Keratinocyte (primary cell): ENCODE results near the gene ARRDC4. TPM values are rescaled to one million over a fixed set of nuclear protein-coding genes. Genes with fewer than 3 reads are reported as not detected.

Experiments
- DNase-seq: peaks from one replicate; pipeline ENCODE4 v3.0.0-alpha.2; 2011; ENCODE audit warnings: low read depth, missing footprints, low spot score
- FAIRE-seq: peaks from 2 replicates; lab custom pipeline; 2011; peaks lifted over from hg19 to GRCh38; lab: Jason Lieb, UNC
- H2AFZ ChIP-seq: 2 replicates; pipeline ENCODE4 v1.6.0; 2012; ENCODE audit warnings: low read length, control low read depth, inconsistent platforms; ENCODE audit not compliant: control insufficient read depth
- H3K27ac ChIP-seq: 2 replicates; pipeline ENCODE4 v1.5.1; 2011; ENCODE audit warnings: low read length; ENCODE audit not compliant: control insufficient read depth, insufficient read depth
- H3K27me3 ChIP-seq: 3 replicates; pipeline ENCODE4 v1.6.0; 2011; ENCODE audit warnings: low read length; ENCODE audit not compliant: control insufficient read depth, insufficient read depth; ENCODE audit errors: extremely low read depth
- H3K36me3 ChIP-seq, 2 experiments: 2 replicates in 1 of 2; 3 replicates in 1 of 2; pipeline ENCODE4 v1.5.1; 2011; ENCODE audit warnings: low read length in 2 of 2, mild to moderate bottlenecking in 1 of 2; ENCODE audit not compliant: control insufficient read depth in 2 of 2, insufficient read depth in 2 of 2; ENCODE audit errors: extremely low read depth in 1 of 2
- H3K4me1 ChIP-seq: 3 replicates; pipeline ENCODE4 v1.5.1; 2011; ENCODE audit warnings: low read length; ENCODE audit not compliant: control insufficient read depth, insufficient read depth; ENCODE audit errors: extremely low read depth
- H3K4me2 ChIP-seq: 3 replicates; pipeline ENCODE4 v1.6.0; 2011; ENCODE audit warnings: low read depth, low read length; ENCODE audit not compliant: control insufficient read depth, insufficient read depth; ENCODE audit errors: extremely low read depth
- H3K4me3 ChIP-seq, 3 experiments: fragments of 200-600 bp in 1 of 3; sonication (generic) in 1 of 3; 2 replicates in 2 of 3; 3 replicates in 1 of 3; pipeline ENCODE4 v1.5.1; 2011 to 2016; ENCODE audit warnings: low read length in 3 of 3, mild to moderate bottlenecking in 3 of 3, control low read depth in 2 of 3, inconsistent platforms in 1 of 3, low read depth in 1 of 3, mixed read lengths in 1 of 3, mixed run types in 1 of 3, moderate library complexity in 1 of 3; ENCODE audit not compliant: control insufficient read depth in 2 of 3, insufficient read depth in 2 of 3; ENCODE audit errors: extremely low read depth in 1 of 3
- H3K79me2 ChIP-seq: 2 replicates; pipeline ENCODE4 v1.6.0; 2012; ENCODE audit warnings: low read length; ENCODE audit not compliant: control insufficient read depth, insufficient read depth
- H3K9ac ChIP-seq: 3 replicates; pipeline ENCODE4 v1.6.0; 2011; ENCODE audit warnings: low read length; ENCODE audit not compliant: control insufficient read depth, insufficient read depth; ENCODE audit errors: extremely low read depth
- H3K9me1 ChIP-seq: 3 replicates; pipeline ENCODE4 v1.6.0; 2011; ENCODE audit warnings: low read length; ENCODE audit not compliant: control insufficient read depth, insufficient read depth; ENCODE audit errors: extremely low read depth
- H3K9me3 ChIP-seq: 2 replicates; pipeline ENCODE4 v1.5.1; 2012; ENCODE audit warnings: low read depth, low read length; ENCODE audit not compliant: control insufficient read depth
- H4K20me1 ChIP-seq: 3 replicates; pipeline ENCODE4 v1.6.0; 2011; ENCODE audit warnings: low read length; ENCODE audit not compliant: control insufficient read depth, insufficient read depth; ENCODE audit errors: extremely low read depth
- CTCF ChIP-seq, 3 experiments: IDR thresholded peaks in 1 of 3; conservative IDR thresholded peaks in 1 of 3; optimal IDR thresholded peaks in 1 of 3; 2 replicates in 2 of 3; 3 replicates in 1 of 3; pipeline versions ENCODE3 to v1.5.1; 2011; ENCODE audit warnings: low read length in 3 of 3, mild to moderate bottlenecking in 3 of 3, moderate library complexity in 2 of 3, control low read depth in 1 of 3, inconsistent platforms in 1 of 3; ENCODE audit not compliant: insufficient read depth in 2 of 3; ENCODE audit errors: extremely low read depth in 1 of 3
- EZH2 ChIP-seq: IDR thresholded peaks from one replicate; pipeline ENCODE4 v1.6.1; 2012; ENCODE audit warnings: inconsistent platforms, mild to moderate bottlenecking, low read length, moderate library complexity
- dilution Hi-C: fragments of 300-500 bp; cut with MboI; formaldehyde crosslinking; loops from one replicate; pipeline ENCODE4 v1.7.0; 2020; ENCODE audit warnings: low sequenced_read_pairs; ENCODE audit not compliant: extremely low pct_ligation_motif_present
- polyA plus RNA-seq, 5 experiments: library from polyadenylated mRNA; depleted of rRNA in 3 of 5; stranded (reverse) in 3 of 5; stranded (forward) in 1 of 5; unstranded in 1 of 5; fragments of >200 nt; gene quantifications; 1 replicate in 1 of 5; 2 replicates in 3 of 5; 3 replicates in 1 of 5; pipeline versions ENCODE4 v1.2.1 to v1.2.3, GENCODE V29; 2011 to 2012; ENCODE audit warnings: missing spikeins in 2 of 5, low read depth in 1 of 5, low replicate concordance in 1 of 5

ARRDC4 gene
- polyA plus RNA-seq, 1 donor (not counting 4 experiments of a cell fraction or from before 2014, with no cell fraction given): 34.6 TPM

GRCh38 chr15:97944724-97945123 is 15.8 kb upstream of the ARRDC4 start:
- dilution Hi-C loops: no loop called here
- no peaks in the 10 kb centered on the region for H4K20me1 ChIP-seq
- H3K9me1 ChIP-seq: no peaks in the 10 kb centered on the region
- no peaks in the 10 kb centered on the region for H3K9me3 ChIP-seq
- no peaks in the 10 kb centered on the region for H3K27me3 ChIP-seq
- no peak overlapping the region for H3K4me2 ChIP-seq
- H3K9ac ChIP-seq: no peak overlapping the region
- no peak for TF ChIP-seq EZH2
- no peak for TF ChIP-seq CTCF (optimal IDR thresholded peaks at IDR 0.05 in 1 of 3, IDR thresholded peaks at IDR 0.05 in 1 of 3, conservative IDR thresholded peaks at IDR 0.05 in 1 of 3; ENCODE audit: extremely low read depth in 1 of 3, insufficient read depth in 2 of 3, low read length in 3 of 3)
- DNase-seq (no peak), FAIRE-seq (no peak)
- H3K79me2 ChIP-seq: no peaks in the 10 kb centered on the region
- H2AFZ ChIP-seq: no peak overlapping the region
- H3K4me3 ChIP-seq: no peak overlapping the region
- H3K36me3 ChIP-seq: no peaks in the 10 kb centered on the region
- no peak overlapping the region for H3K27ac ChIP-seq
- no peaks in the 10 kb centered on the region for H3K4me1 ChIP-seq

GRCh38 chr15:97947465-97948260 is 12.8 kb upstream of the ARRDC4 start:
- H3K27ac ChIP-seq: no peak overlapping the region
- no peak overlapping the region for H3K9ac ChIP-seq
- no peaks in the 10 kb centered on the region for H4K20me1 ChIP-seq
- H3K4me3 ChIP-seq: no peak overlapping the region
- no peak overlapping the region for H2AFZ ChIP-seq
- no peaks in the 10 kb centered on the region for H3K79me2 ChIP-seq
- no peak for DNase-seq
- no peaks in the 10 kb centered on the region for H3K9me3 ChIP-seq
- TF ChIP-seq CTCF (optimal IDR thresholded peaks at IDR 0.05 in 1 of 3, IDR thresholded peaks at IDR 0.05 in 1 of 3, conservative IDR thresholded peaks at IDR 0.05 in 1 of 3; ENCODE audit: extremely low read depth in 1 of 3, insufficient read depth in 2 of 3, low read length in 3 of 3) (no peak), EZH2 (no peak)
- no peaks in the 10 kb centered on the region for H3K4me1 ChIP-seq
- no peaks in the 10 kb centered on the region for H3K36me3 ChIP-seq
- no peak overlapping the region for H3K4me2 ChIP-seq
- H3K9me1 ChIP-seq: no peaks in the 10 kb centered on the region
- dilution Hi-C loops: no loop called here
- FAIRE-seq: no peak
- no peaks in the 10 kb centered on the region for H3K27me3 ChIP-seq
